Activated T-cell treated with anti-CD3 and anti-CD28 coated beads, Interleukin-2, amount 50 U/mL, for 24 hours (primary cell): ENCODE data around the gene SLC9A4.
"Not testable (repeated sequence)": the region's sequence is repeated elsewhere in the genome, so short reads cannot be mapped to it uniquely, and the experiment has no call there.

Source experiments
- DNase-seq: peaks from one replicate; pipeline ENCODE4 v3.0.0-alpha.2; 2020
- H3K27ac Mint-ChIP-seq: 2 replicates; pipeline ENCODE4 v1.8.0; 2020; ENCODE audit warnings: mild to moderate bottlenecking, mixed read lengths
- H3K27me3 Mint-ChIP-seq: 2 replicates; pipeline ENCODE4 v1.8.0; 2020; ENCODE audit warnings: mixed read lengths
- H3K36me3 Mint-ChIP-seq: 2 replicates; pipeline ENCODE4 v1.8.0; 2020; ENCODE audit warnings: low read depth, mixed read lengths
- H3K4me1 Mint-ChIP-seq: 2 replicates; pipeline ENCODE4 v1.8.0; 2020; ENCODE audit warnings: low read depth, mixed read lengths
- H3K4me3 Mint-ChIP-seq: 2 replicates; pipeline ENCODE4 v1.8.0; 2020; ENCODE audit warnings: mild to moderate bottlenecking, moderate library complexity, mixed read lengths
- H3K9me3 Mint-ChIP-seq: 2 replicates; pipeline ENCODE4 v1.8.0; 2020; ENCODE audit warnings: mixed read lengths

SLC9A4 gene

GRCh38 chr2:102522890-102523289, 49.9 kb downstream of the SLC9A4 start:
- Mint-ChIP-seq H3K27ac (no peak overlapping the region), H3K4me1 (peaks cover 3% of the 10 kb centered on the region), H3K9me3 (no peaks in the 10 kb centered on the region), H3K36me3 (no peaks in the 10 kb centered on the region), H3K4me3 (no peak overlapping the region), H3K27me3 (no peaks in the 10 kb centered on the region)
- no peak for DNase-seq

GRCh38 chr2:102523651-102524050, 50.6 kb downstream of the SLC9A4 start:
- no peak overlapping the region for H3K27ac Mint-ChIP-seq
- H3K4me1 Mint-ChIP-seq: no peaks in the 10 kb centered on the region
- H3K9me3 Mint-ChIP-seq: no peaks in the 10 kb centered on the region
- H3K27me3 Mint-ChIP-seq: no peaks in the 10 kb centered on the region
- H3K36me3 Mint-ChIP-seq: no peaks in the 10 kb centered on the region
- DNase-seq: no peak
- no peak overlapping the region for H3K4me3 Mint-ChIP-seq

- H3K4me3 Mint-ChIP-seq: no peak overlapping the region
- H3K27ac Mint-ChIP-seq: no peak overlapping the region
- H3K36me3 Mint-ChIP-seq: no peaks in the 10 kb centered on the region
- DNase-seq: no peak
- H3K4me1 Mint-ChIP-seq: no peaks in the 10 kb centered on the region
- peaks cover 3% of the 10 kb centered on the region for H3K27me3 Mint-ChIP-seq
- no peaks in the 10 kb centered on the region for H3K9me3 Mint-ChIP-seq
Observed at GRCh38 chr2:102527086-102527485, 54.1 kb downstream of the SLC9A4 start.

- Mint-ChIP-seq H3K36me3 (no peaks in the 10 kb centered on the region), H3K4me1 (no peaks in the 10 kb centered on the region), H3K27me3 (peaks cover 21% of the 10 kb centered on the region), H3K9me3 (no peaks in the 10 kb centered on the region), H3K4me3 (no peak overlapping the region), H3K27ac (no peak overlapping the region)
- DNase-seq: no peak
Observed at GRCh38 chr2:102538491-102538890, 65.5 kb downstream of the SLC9A4 start.

GRCh38 chr2:102540882-102541281, 67.9 kb downstream of the SLC9A4 start:
- H3K4me3 Mint-ChIP-seq: no peak overlapping the region
- H3K36me3 Mint-ChIP-seq: no peaks in the 10 kb centered on the region
- peaks cover 16% of the 10 kb centered on the region for H3K27me3 Mint-ChIP-seq
- H3K9me3 Mint-ChIP-seq: no peaks in the 10 kb centered on the region
- no peaks in the 10 kb centered on the region for H3K4me1 Mint-ChIP-seq
- DNase-seq: no peak
- no peak overlapping the region for H3K27ac Mint-ChIP-seq

GRCh38 chr2:102544182-102544581, 71.2 kb downstream of the SLC9A4 start:
- no peaks in the 10 kb centered on the region for H3K4me1 Mint-ChIP-seq
- H3K27ac Mint-ChIP-seq: no peak overlapping the region
- H3K27me3 Mint-ChIP-seq: peaks cover 9% of the 10 kb centered on the region
- peaks cover 13% of the 10 kb centered on the region for H3K9me3 Mint-ChIP-seq
- H3K4me3 Mint-ChIP-seq: no peak overlapping the region
- DNase-seq: no peak
- no peaks in the 10 kb centered on the region for H3K36me3 Mint-ChIP-seq

GRCh38 chr2:102547462-102547861, 74.4 kb downstream of the SLC9A4 start:
- Mint-ChIP-seq H3K4me1 (no peaks in the 10 kb centered on the region), H3K9me3 (peaks cover 16% of the 10 kb centered on the region), H3K27ac (no peak overlapping the region)

GRCh38 chr2:102549027-102549426, 76.0 kb downstream of the SLC9A4 start:
- H3K27ac Mint-ChIP-seq: no peak overlapping the region
- peaks cover 6% of the 10 kb centered on the region for H3K27me3 Mint-ChIP-seq
- H3K36me3 Mint-ChIP-seq: no peaks in the 10 kb centered on the region
- DNase-seq: no peak
- no peak overlapping the region for H3K4me3 Mint-ChIP-seq
- H3K9me3 Mint-ChIP-seq: peaks cover 16% of the 10 kb centered on the region
- H3K4me1 Mint-ChIP-seq: no peaks in the 10 kb centered on the region

More at GRCh38 chr2:102547462-102547861, 74.4 kb downstream of the SLC9A4 start:
- DNase-seq: no peak
- Mint-ChIP-seq H3K4me3 (no peak overlapping the region), H3K36me3 (no peaks in the 10 kb centered on the region), H3K27me3 (peaks cover 6% of the 10 kb centered on the region)

GRCh38 chr2:102550151-102550550, 77.1 kb downstream of the SLC9A4 start:
- peaks cover 6% of the 10 kb centered on the region for H3K27me3 Mint-ChIP-seq
- no peaks in the 10 kb centered on the region for H3K36me3 Mint-ChIP-seq
- peaks cover 16% of the 10 kb centered on the region for H3K9me3 Mint-ChIP-seq
- H3K4me1 Mint-ChIP-seq: no peaks in the 10 kb centered on the region
- no peak overlapping the region for H3K27ac Mint-ChIP-seq
- DNase-seq: no peak
- H3K4me3 Mint-ChIP-seq: no peak overlapping the region

- peaks cover 16% of the 10 kb centered on the region for H3K9me3 Mint-ChIP-seq
- H3K27me3 Mint-ChIP-seq: peaks cover 3% of the 10 kb centered on the region
- H3K4me3 Mint-ChIP-seq: no peak overlapping the region
- no peak overlapping the region for H3K27ac Mint-ChIP-seq
- no peak for DNase-seq
- no peaks in the 10 kb centered on the region for H3K36me3 Mint-ChIP-seq
- no peaks in the 10 kb centered on the region for H3K4me1 Mint-ChIP-seq
Observed at GRCh38 chr2:102551329-102552096, 78.5 kb downstream of the SLC9A4 start.

GRCh38 chr2:102553601-102554000, 80.6 kb downstream of the SLC9A4 start:
- H3K4me1 Mint-ChIP-seq: no peaks in the 10 kb centered on the region
- H3K36me3 Mint-ChIP-seq: no peaks in the 10 kb centered on the region
- peaks cover 3% of the 10 kb centered on the region for H3K27me3 Mint-ChIP-seq
- peaks cover 7% of the 10 kb centered on the region for H3K9me3 Mint-ChIP-seq
- no peak for DNase-seq
- no peak overlapping the region for H3K4me3 Mint-ChIP-seq
- H3K27ac Mint-ChIP-seq: no peak overlapping the region

GRCh38 chr2:102558463-102558862, 85.4 kb downstream of the SLC9A4 start:
- H3K27ac Mint-ChIP-seq: no peak overlapping the region
- no peak overlapping the region for H3K4me3 Mint-ChIP-seq

GRCh38 chr2:102562542-102562941, 89.5 kb downstream of the SLC9A4 start:
- H3K4me1 Mint-ChIP-seq, H3K4me3 Mint-ChIP-seq, H3K27me3 Mint-ChIP-seq, H3K36me3 Mint-ChIP-seq, H3K27ac Mint-ChIP-seq, H3K9me3 Mint-ChIP-seq, DNase-seq: not testable (repeated sequence)

More at GRCh38 chr2:102558463-102558862, 85.4 kb downstream of the SLC9A4 start:
- no peaks in the 10 kb centered on the region for H3K36me3 Mint-ChIP-seq
- no peaks in the 10 kb centered on the region for H3K27me3 Mint-ChIP-seq
- no peaks in the 10 kb centered on the region for H3K4me1 Mint-ChIP-seq
- no peaks in the 10 kb centered on the region for H3K9me3 Mint-ChIP-seq
- no peak for DNase-seq

GRCh38 chr2:102575888-102576287, 102.9 kb downstream of the SLC9A4 start:
- Mint-ChIP-seq H3K27ac (no peak overlapping the region), H3K4me1 (no peaks in the 10 kb centered on the region), H3K36me3 (no peaks in the 10 kb centered on the region)

GRCh38 chr2:102578376-102578775, 105.3 kb downstream of the SLC9A4 start:
- Mint-ChIP-seq H3K27ac (no peak overlapping the region), H3K27me3 (peaks cover 32% of the 10 kb centered on the region), H3K4me3 (no peak overlapping the region), H3K9me3 (peaks cover 12% of the 10 kb centered on the region), H3K4me1 (peaks cover 8% of the 10 kb centered on the region), H3K36me3 (no peaks in the 10 kb centered on the region)
- no peak for DNase-seq

More at GRCh38 chr2:102575888-102576287, 102.9 kb downstream of the SLC9A4 start:
- Mint-ChIP-seq H3K27me3 (peaks cover 34% of the 10 kb centered on the region), H3K9me3 (peaks cover 16% of the 10 kb centered on the region), H3K4me3 (no peak overlapping the region)
- DNase-seq: no peak
